Vagina (tissue), 2 donors: ENCODE measurements around the gene NLRP1. TPM values are rescaled to one million over a fixed set of nuclear protein-coding genes. Genes with fewer than 3 reads are reported as not detected.

Source experiments
- DNase-seq, 2 donors: peaks; one replicate each; pipeline ENCODE4 v3.0.0-alpha.2; 2017; ENCODE audit errors: extremely low spot score in 2 of 2
- H3K27ac ChIP-seq: fragments of 200-600 bp; sonication (generic); one replicate; pipeline ENCODE4 v1.5.1; 2019
- H3K27me3 ChIP-seq: fragments of 200-600 bp; sonication (generic); one replicate; pipeline ENCODE4 v1.5.1; 2019
- H3K36me3 ChIP-seq, 2 donors: fragments of 200-600 bp; sonication (generic); one replicate each; pipeline ENCODE4 v1.5.1; 2017 to 2019
- H3K4me1 ChIP-seq: fragments of 200-600 bp; sonication (generic); one replicate; pipeline ENCODE4 v1.5.1; 2019
- H3K4me3 ChIP-seq, 2 donors: fragments of 200-600 bp; sonication (generic); 1 replicate in 1 of 2; 2 replicates in 1 of 2; pipeline ENCODE4 v1.5.1; 2016 to 2019
- H3K9me3 ChIP-seq: fragments of 200-600 bp; sonication (generic); one replicate; pipeline ENCODE4 v1.5.1; 2019
- POLR2A ChIP-seq, 2 donors: fragments of 450-650 bp; IDR thresholded peaks; one replicate each; pipeline ENCODE4 v1.6.1; 2017; ENCODE audit warnings: antibody characterized with exemption in 2 of 2, mild to moderate bottlenecking in 2 of 2, moderate library complexity in 2 of 2
- POLR2AphosphoS5 ChIP-seq, 2 donors: sonication (generic); formaldehyde crosslinking; IDR thresholded peaks; one replicate each; pipeline ENCODE4 v1.9.0; 2017; ENCODE audit warnings: antibody characterized with exemption in 2 of 2, mild to moderate bottlenecking in 2 of 2, low read depth in 1 of 2; ENCODE audit not compliant: insufficient read depth in 1 of 2
- intact Hi-C: fragments of 100-400 bp; cut with DNase I; formaldehyde crosslinking; loops from one replicate; pipeline ENCODE4 v1.15.1; 2023
- total RNA-seq: library from RNA; depleted of rRNA; stranded (reverse); fragments of >200 nt; gene quantifications from one replicate; pipeline ENCODE4 v1.2.3, GENCODE V29; 2016
- TF ChIP-seq, protein P1 (sequence below), 3 experiments: fragments of 450-650 bp in 2 of 3; fragments of 200-600 bp in 1 of 3; sonication (generic) in 1 of 3; IDR thresholded peaks; one replicate each; pipeline ENCODE4 v1.5.1; 2017 to 2019; ENCODE audit warnings: antibody characterized with exemption in 3 of 3, mild to moderate bottlenecking in 2 of 3, moderate library complexity in 2 of 3

NLRP1 gene
- total RNA-seq, 1 donor from 2014 or later: 83.7 TPM

DNA sequence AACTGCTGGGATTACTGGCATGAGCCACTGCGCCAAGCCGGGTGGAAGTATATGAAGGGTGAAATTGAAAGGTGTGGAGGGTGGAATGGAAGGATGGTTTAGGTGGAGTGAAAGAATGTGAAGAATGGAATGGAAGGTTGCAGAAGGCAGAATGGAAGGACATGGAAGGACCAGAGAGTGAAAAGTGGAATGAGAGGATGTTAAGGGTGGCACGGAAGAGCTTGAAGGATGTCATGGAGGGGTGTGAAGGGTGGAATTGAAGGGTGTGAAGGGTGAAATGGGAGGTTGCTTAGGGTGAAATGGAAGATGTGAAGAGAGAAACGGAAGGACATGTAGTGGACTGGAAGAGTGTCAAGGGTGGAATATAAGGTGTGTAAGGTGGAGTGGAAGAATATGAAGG, 81.8 kb downstream of the NLRP1 start:
- Histone ChIP-seq H3K36me3 (peaks cover 0 to 11% of the 10 kb centered on the region in 2 donors), H3K27me3 (no peaks in the 10 kb centered on the region), H3K27ac (no peak overlapping the region), H3K9me3 (no peaks in the 10 kb centered on the region), H3K4me3 (no peak overlapping the region), H3K4me1 (peaks cover 20% of the 10 kb centered on the region)
- DNase-seq: no peak
- TF ChIP-seq, protein P1, sequence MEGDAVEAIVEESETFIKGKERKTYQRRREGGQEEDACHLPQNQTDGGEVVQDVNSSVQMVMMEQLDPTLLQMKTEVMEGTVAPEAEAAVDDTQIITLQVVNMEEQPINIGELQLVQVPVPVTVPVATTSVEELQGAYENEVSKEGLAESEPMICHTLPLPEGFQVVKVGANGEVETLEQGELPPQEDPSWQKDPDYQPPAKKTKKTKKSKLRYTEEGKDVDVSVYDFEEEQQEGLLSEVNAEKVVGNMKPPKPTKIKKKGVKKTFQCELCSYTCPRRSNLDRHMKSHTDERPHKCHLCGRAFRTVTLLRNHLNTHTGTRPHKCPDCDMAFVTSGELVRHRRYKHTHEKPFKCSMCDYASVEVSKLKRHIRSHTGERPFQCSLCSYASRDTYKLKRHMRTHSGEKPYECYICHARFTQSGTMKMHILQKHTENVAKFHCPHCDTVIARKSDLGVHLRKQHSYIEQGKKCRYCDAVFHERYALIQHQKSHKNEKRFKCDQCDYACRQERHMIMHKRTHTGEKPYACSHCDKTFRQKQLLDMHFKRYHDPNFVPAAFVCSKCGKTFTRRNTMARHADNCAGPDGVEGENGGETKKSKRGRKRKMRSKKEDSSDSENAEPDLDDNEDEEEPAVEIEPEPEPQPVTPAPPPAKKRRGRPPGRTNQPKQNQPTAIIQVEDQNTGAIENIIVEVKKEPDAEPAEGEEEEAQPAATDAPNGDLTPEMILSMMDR (IDR thresholded peaks at IDR 0.05): no peak
- TF ChIP-seq POLR2A (IDR thresholded peaks at IDR 0.05): no peak
- TF ChIP-seq POLR2AphosphoS5 (IDR thresholded peaks at IDR 0.05; ENCODE audit: insufficient read depth in 1 of 2, low read depth in 1 of 2): no peak
- intact Hi-C loops: no loop called here

- H3K9me3 ChIP-seq: no peaks in the 10 kb centered on the region
- intact Hi-C loops: no loop called here
- peaks cover 20% of the 10 kb centered on the region for H3K4me1 ChIP-seq
- no peak for TF ChIP-seq POLR2A (IDR thresholded peaks at IDR 0.05)
- no peak for TF ChIP-seq POLR2AphosphoS5 (IDR thresholded peaks at IDR 0.05; ENCODE audit: insufficient read depth in 1 of 2, low read depth in 1 of 2)
- TF ChIP-seq, protein P1 (IDR thresholded peaks at IDR 0.05): no peak
- no peaks in the 10 kb centered on the region for H3K27me3 ChIP-seq
- DNase-seq: no peak
- H3K4me3 ChIP-seq: no peak overlapping the region
- H3K27ac ChIP-seq: peak overlapping the region; percentile 79
- peaks cover 0 to 11% of the 10 kb centered on the region in 2 donors for H3K36me3 ChIP-seq
These were observed 82.6 kb downstream of the NLRP1 start for GRCh38 chr17:5501685-5502084.

DNA sequence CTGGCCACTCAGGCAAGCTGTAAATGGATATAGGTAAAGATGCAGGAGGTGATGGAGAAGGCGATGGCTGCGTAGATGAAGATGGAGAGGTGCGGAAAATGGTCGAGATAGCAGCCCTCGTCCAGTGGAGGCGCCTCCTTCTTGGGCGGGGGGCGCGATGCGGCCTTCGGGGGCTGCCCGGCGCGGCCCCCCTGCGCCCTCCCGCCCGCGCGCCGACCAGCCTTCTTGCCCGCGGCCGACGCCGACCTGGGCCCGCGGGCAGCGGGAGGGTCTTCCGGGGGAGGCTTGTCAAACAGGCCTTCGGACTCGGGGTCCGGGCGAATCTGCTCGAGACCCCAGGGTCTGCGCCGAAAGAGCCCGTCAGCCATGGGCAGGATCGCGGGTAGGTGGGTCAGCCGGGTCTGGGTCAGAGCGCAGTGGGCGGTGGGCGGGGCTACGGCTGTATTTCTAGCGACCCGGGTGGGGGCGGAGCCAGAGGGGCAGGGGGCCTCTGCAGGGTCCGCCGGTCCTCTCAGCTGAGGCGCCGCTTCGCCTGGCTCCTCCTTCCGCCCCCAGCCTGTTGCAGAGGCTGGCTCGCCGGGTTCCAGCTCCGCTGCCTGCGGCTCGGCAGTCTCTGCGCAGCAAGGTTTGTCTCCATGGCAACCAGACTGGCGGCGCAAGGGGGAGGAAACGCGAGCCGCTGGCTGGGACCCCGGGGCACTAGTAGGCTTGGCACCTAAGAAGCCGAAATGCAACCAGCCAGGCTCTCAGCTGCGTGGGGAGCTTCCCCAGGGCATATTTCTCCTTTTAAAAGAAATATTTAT, 83.5 kb downstream of the NLRP1 start:
- peak overlapping the region; percentile 79 for H3K27ac ChIP-seq
- H3K4me3 ChIP-seq: peak overlapping the region; percentile 51 to 67
- peaks cover 20% of the 10 kb centered on the region for H3K4me1 ChIP-seq
- peak in 1 of 2 donors; percentile 91 for DNase-seq
- no peaks in the 10 kb centered on the region for H3K27me3 ChIP-seq
- H3K36me3 ChIP-seq: peaks cover 0 to 8% of the 10 kb centered on the region in 2 donors
- intact Hi-C loops: no loop called here
- TF ChIP-seq, protein P1 (IDR thresholded peaks at IDR 0.05): no peak
- peak in 1 of 2 donors; percentile 36 for TF ChIP-seq POLR2A (IDR thresholded peaks at IDR 0.05)
- TF ChIP-seq POLR2AphosphoS5 (IDR thresholded peaks at IDR 0.05; ENCODE audit: insufficient read depth in 1 of 2, low read depth in 1 of 2): peak in 1 of 2 donors; percentile 81
- H3K9me3 ChIP-seq: no peaks in the 10 kb centered on the region

DNA sequence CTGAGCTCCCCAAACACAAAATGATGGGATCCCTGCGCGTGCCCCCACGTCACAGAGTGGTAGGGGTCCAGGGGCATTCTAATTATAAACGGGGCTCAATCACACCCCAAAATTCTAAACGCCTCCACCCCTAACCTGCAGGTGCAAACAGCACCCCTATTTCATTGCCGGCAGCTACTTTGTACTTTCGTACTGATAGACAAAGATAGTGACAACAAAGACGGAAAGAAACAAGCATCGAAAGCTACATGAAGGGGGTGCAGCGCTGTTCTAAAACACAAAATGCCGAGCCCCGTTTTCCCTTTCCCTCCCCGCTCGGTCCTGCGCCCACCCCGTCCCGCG, 84.1 kb downstream of the NLRP1 start:
- intact Hi-C loops: no loop called here
- no peaks in the 10 kb centered on the region for H3K9me3 ChIP-seq
- no peaks in the 10 kb centered on the region for H3K27me3 ChIP-seq
- peak overlapping the region; percentile 79 for H3K27ac ChIP-seq
- no peak for DNase-seq
- peaks cover 20% of the 10 kb centered on the region for H3K4me1 ChIP-seq
- H3K4me3 ChIP-seq: peak overlapping the region; percentile 51 to 67
- peaks cover 0 to 7% of the 10 kb centered on the region in 2 donors for H3K36me3 ChIP-seq
- TF ChIP-seq POLR2AphosphoS5 (IDR thresholded peaks at IDR 0.05; ENCODE audit: insufficient read depth in 1 of 2, low read depth in 1 of 2) (no peak), POLR2A (IDR thresholded peaks at IDR 0.05) (no peak)
- TF ChIP-seq, protein P1 (IDR thresholded peaks at IDR 0.05): no peak
